ENCODE measurements around the gene TTBK2. TPM values are rescaled to one million over a fixed set of nuclear protein-coding genes. Genes with fewer than 3 reads are reported as not detected.

Gene TTBK2
- total RNA-seq, 1 experiment from 2014 or later: 10.6 TPM

DNA sequence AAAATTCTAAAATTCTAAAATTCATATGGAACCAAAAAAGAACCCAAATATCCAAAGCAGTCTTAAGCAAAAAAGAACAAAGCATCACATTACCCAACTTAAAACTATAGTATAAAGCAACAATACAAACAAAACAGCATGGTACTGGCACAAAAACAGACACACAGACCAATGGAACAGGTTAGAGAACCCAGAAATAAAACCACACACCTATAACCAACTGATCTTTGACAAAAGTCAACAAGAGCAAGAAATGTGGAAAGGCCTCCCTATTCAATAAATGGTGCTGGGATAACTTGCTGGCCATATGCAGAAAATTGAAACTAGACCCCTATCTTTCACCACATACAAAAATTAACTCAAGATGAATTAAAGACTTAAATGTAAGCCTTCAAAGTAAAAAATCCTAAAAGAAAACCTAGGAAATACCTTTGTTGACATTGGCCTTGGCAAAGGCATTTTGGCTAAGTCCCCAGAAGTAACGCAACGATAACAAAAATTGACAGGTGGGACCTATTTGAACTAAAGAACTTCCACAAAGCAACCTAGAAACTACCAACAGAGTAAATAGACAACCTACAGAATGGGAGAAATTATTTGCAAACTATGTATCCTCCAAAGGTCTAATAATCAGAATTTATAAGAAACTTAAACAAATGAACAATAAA, 56.9 kb downstream of the TTBK2 start:
- Histone ChIP-seq H3K4me3 (replicated peaks in 1 of 2; ENCODE audit: low read depth in 1 of 2, low read length in 2 of 2) (no peak overlapping the region), H3K4me2 (ENCODE audit: low read length) (no peak overlapping the region), H3K27ac (ENCODE audit: low read depth, low read length) (no peak overlapping the region), H3K27me3 (ENCODE audit: insufficient read depth, low read length) (no peaks in the 10 kb centered on the region), H3K9ac (ENCODE audit: low read length) (no peak overlapping the region), H3K9me2 (ENCODE audit: insufficient read depth) (no peaks in the 10 kb centered on the region), H3K36me3 (ENCODE audit: control insufficient read depth in 1 of 2, insufficient read depth in 2 of 2, low read length in 2 of 2) (no peaks in the 10 kb centered on the region), H2AFZ (ENCODE audit: low read depth, low read length, poor library complexity, severe bottlenecking) (no peak overlapping the region), H4K20me1 (ENCODE audit: insufficient read depth) (no peaks in the 10 kb centered on the region), H3K4me1 (ENCODE audit: control insufficient read depth in 1 of 2, insufficient read depth in 2 of 2, low read length in 2 of 2) (no peaks in the 10 kb centered on the region), H3K79me2 (ENCODE audit: insufficient read depth, low read length) (no peaks in the 10 kb centered on the region), H3K9me3 (ENCODE audit: control insufficient read depth in 1 of 2, insufficient read depth in 1 of 2, low read depth in 1 of 2, low read length in 2 of 2) (no peaks in the 10 kb centered on the region)
- no peak for TF ChIP-seq ZNF274 (IDR thresholded peaks at IDR 0.05; ENCODE audit: low read depth, low read length)
- TF ChIP-seq ZFX (IDR thresholded peaks at IDR 0.05): no peak
- no peak for TF ChIP-seq EZH2phosphoT487 (IDR thresholded peaks at IDR 0.05; ENCODE audit: borderline replicate concordance)
- TF ChIP-seq JUND (IDR thresholded peaks at IDR 0.05): no peak
- no peak for TF ChIP-seq YY1 (IDR thresholded peaks at IDR 0.05; ENCODE audit: extremely low read depth, insufficient replicate concordance, low read depth, low read length)
- TF ChIP-seq, protein P1, sequence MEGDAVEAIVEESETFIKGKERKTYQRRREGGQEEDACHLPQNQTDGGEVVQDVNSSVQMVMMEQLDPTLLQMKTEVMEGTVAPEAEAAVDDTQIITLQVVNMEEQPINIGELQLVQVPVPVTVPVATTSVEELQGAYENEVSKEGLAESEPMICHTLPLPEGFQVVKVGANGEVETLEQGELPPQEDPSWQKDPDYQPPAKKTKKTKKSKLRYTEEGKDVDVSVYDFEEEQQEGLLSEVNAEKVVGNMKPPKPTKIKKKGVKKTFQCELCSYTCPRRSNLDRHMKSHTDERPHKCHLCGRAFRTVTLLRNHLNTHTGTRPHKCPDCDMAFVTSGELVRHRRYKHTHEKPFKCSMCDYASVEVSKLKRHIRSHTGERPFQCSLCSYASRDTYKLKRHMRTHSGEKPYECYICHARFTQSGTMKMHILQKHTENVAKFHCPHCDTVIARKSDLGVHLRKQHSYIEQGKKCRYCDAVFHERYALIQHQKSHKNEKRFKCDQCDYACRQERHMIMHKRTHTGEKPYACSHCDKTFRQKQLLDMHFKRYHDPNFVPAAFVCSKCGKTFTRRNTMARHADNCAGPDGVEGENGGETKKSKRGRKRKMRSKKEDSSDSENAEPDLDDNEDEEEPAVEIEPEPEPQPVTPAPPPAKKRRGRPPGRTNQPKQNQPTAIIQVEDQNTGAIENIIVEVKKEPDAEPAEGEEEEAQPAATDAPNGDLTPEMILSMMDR (IDR thresholded peaks at IDR 0.05 in 2 of 3, conservative IDR thresholded peaks at IDR 0.05 in 1 of 3; ENCODE audit: borderline replicate concordance in 1 of 3, insufficient read depth in 1 of 3, low read depth in 2 of 3, low read length in 2 of 3): no peak
- no peak for TF ChIP-seq SP1 (IDR thresholded peaks at IDR 0.05; ENCODE audit: low read depth)
- TF ChIP-seq EZH2 (IDR thresholded peaks at IDR 0.05): no peak
- TF ChIP-seq POLR2A (IDR thresholded peaks at IDR 0.05; ENCODE audit: borderline replicate concordance, extremely low read depth, insufficient read depth, insufficient read length): no peak
- TF ChIP-seq CEBPB (IDR thresholded peaks at IDR 0.05; ENCODE audit: low read depth): no peak
- TF ChIP-seq EGR1 (IDR thresholded peaks at IDR 0.05; ENCODE audit: low read depth): no peak
- no peak for TF ChIP-seq POLR2AphosphoS5 (IDR thresholded peaks at IDR 0.05; ENCODE audit: low read depth, low read length)
- TF ChIP-seq RAD21 (IDR thresholded peaks at IDR 0.05; ENCODE audit: low read depth): no peak
- intact Hi-C loops (cut with micrococcal nuclease): no loop called here
- no TSS peak for BruUV-seq (replicated peaks)
- DNase-seq (ENCODE audit: low read depth, low spot score) (no peak), ATAC-seq (no peak)
- ChIA-PET RAD21 (ENCODE audit: low non-redundant PET in 1 of 2, low total read pairs in 2 of 2, uncharacterized antibody in 2 of 2, unreplicated experiment in 2 of 2) (no interaction called here), CTCF (no interaction called here), POLR2A (no interaction called here)
